ENCODE results near the gene SIPA1. TPM values are rescaled to one million over a fixed set of nuclear protein-coding genes. Genes with fewer than 3 reads are reported as not detected.
"Not testable (repeated sequence)": the region's sequence is repeated elsewhere in the genome, so short reads cannot be mapped to it uniquely, and the experiment has no call there.

SIPA1 gene
- total and polyA plus RNA-seq, 8 donors, result 11.2 to 52.2 (median 22.1) TPM

- intact Hi-C loops (cut with DNase I), result no loop called here
- Histone ChIP-seq H3K4me3 (no peak overlapping the region), H3K9me3 (no peaks in the 10 kb centered on the region), H3K27ac (no peak overlapping the region), H3K27me3 (no peaks in the 10 kb centered on the region), H3K4me1 (no peaks in the 10 kb centered on the region), H3K36me3 (no peaks in the 10 kb centered on the region)
- ATAC-seq (no peak), DNase-seq (no peak), FAIRE-seq (no peak)
- 74 to 76% methylated on average over 8 of the region's 8 CpGs for WGBS, 2 donors
- TF ChIP-seq CTCF (IDR thresholded peaks at IDR 0.05), result no peak
Observed at GRCh38 chr11:65685981-65686380, 48.1 kb downstream of the SIPA1 start.

- H3K9me3 ChIP-seq; FAIRE-seq; H3K27me3 ChIP-seq; DNase-seq; H3K4me3 ChIP-seq; H3K36me3 ChIP-seq; intact Hi-C loops (cut with DNase I); ATAC-seq; H3K27ac ChIP-seq; H3K4me1 ChIP-seq: not testable (repeated sequence)
- 85 to 96% methylated on average over 8 of the region's 8 CpGs for WGBS, 2 donors
Observed at GRCh38 chr11:65691847-65692246, 53.9 kb downstream of the SIPA1 start.

- Histone ChIP-seq H3K4me3 (no peak overlapping the region), H3K36me3 (no peaks in the 10 kb centered on the region), H3K27ac (no peak overlapping the region), H3K9me3 (no peaks in the 10 kb centered on the region), H3K4me1 (peaks cover 0 to 7% (median 6%) of the 10 kb centered on the region in 3 donors), H3K27me3 (no peaks in the 10 kb centered on the region)
- intact Hi-C loops (cut with DNase I), result no loop called here
- WGBS, 2 donors, result 62 to 70% methylated on average over 11 of the region's 11 CpGs
- ATAC-seq (peak in 2 of 4 donors; percentile 27 to 35), DNase-seq (no peak), FAIRE-seq (no peak)
- no peak for TF ChIP-seq CTCF (IDR thresholded peaks at IDR 0.05)
Observed at GRCh38 chr11:65692367-65692766, 54.5 kb downstream of the SIPA1 start.

GRCh38 chr11:65695459-65696241 is 57.7 kb downstream of the SIPA1 start:
- Histone ChIP-seq H3K27ac (peak overlapping the region in 2 of 4 donors; percentile 12 to 39), H3K36me3 (no peaks in the 10 kb centered on the region), H3K4me3 (no peak overlapping the region), H3K27me3 (no peaks in the 10 kb centered on the region), H3K9me3 (no peaks in the 10 kb centered on the region), H3K4me1 (peaks cover 0 to 7% (median 6%) of the 10 kb centered on the region in 3 donors)
- ATAC-seq, result peak; percentile 45 to 92 (median 86)
- DNase-seq, result peak; percentile 69 to 77 (median 70)
- intact Hi-C loops (cut with DNase I), result no loop called here
- no peak for FAIRE-seq
- 53 to 61% methylated on average over 12 of the region's 12 CpGs for WGBS, 2 donors
- TF ChIP-seq CTCF (IDR thresholded peaks at IDR 0.05), result no peak

- WGBS, 2 donors, result 86 to 88% methylated on average over 5 of the region's 5 CpGs
Observed at GRCh38 chr11:65696802-65697552, 59.1 kb downstream of the SIPA1 start.

More at GRCh38 chr11:65696802-65697552, 59.1 kb downstream of the SIPA1 start:
- no peak for TF ChIP-seq CTCF (IDR thresholded peaks at IDR 0.05)
- no peaks in the 10 kb centered on the region for H3K9me3 ChIP-seq
- intact Hi-C loops (cut with DNase I), result no loop called here
- ATAC-seq, result no peak
- H3K4me1 ChIP-seq, result peaks cover 0 to 7% (median 6%) of the 10 kb centered on the region in 3 donors
- no peak for FAIRE-seq
- no peak overlapping the region for H3K27ac ChIP-seq
- H3K27me3 ChIP-seq, result no peaks in the 10 kb centered on the region
- no peaks in the 10 kb centered on the region for H3K36me3 ChIP-seq
- no peak for DNase-seq
- no peak overlapping the region for H3K4me3 ChIP-seq
